IMR-90 (cell line): ENCODE data around the gene PITPNM1. TPM values are rescaled to one million over a fixed set of nuclear protein-coding genes. Genes with fewer than 3 reads are reported as not detected.

Experiments used
- ATAC-seq: fragments of 200-7000 bp; cut with Tn5 transposase; 2 replicates; pipeline ENCODE4 v1.9.1; 2020; ENCODE audit warnings: low read depth, mild to moderate bottlenecking, moderate library complexity
- BruUV-seq: library from RNA; stranded (reverse); fragments of 400-500 nt; replicated peaks from 2 replicates; lab custom pipeline; 2021; lab: Mats Ljungman, UMichigan
- CTCF ChIA-PET: fragments of 300-600 bp; formaldehyde crosslinking; extraction: SDS; loops from one replicate; lab custom pipeline; 2021; ENCODE audit warnings: antibody characterized with exemption; lab: Yijun Ruan, JAX
- POLR2A ChIA-PET: fragments of 300-600 bp; sonication (Branson Sonifier 250); formaldehyde crosslinking; loops from one replicate; lab custom pipeline; 2022; ENCODE audit warnings: antibody characterized with exemption; ENCODE audit not compliant: unreplicated experiment; lab: Charles Lee
- DNase-seq: peaks from one replicate; pipeline ENCODE4 v3.0.0; 2013
- H2AFZ ChIP-seq: replicated peaks from 2 replicates; pipeline ENCODE3; 2013; ENCODE audit warnings: low read length, mild to moderate bottlenecking; ENCODE audit not compliant: poor library complexity
- H2AK5ac ChIP-seq: 2 replicates; pipeline ENCODE4 v1.6.1; 2013; ENCODE audit warnings: low read depth, low read length, inconsistent platforms
- H2AK9ac ChIP-seq: replicated peaks from 2 replicates; pipeline ENCODE3; 2013; ENCODE audit warnings: mild to moderate bottlenecking, low read depth, low read length, moderate library complexity; ENCODE audit not compliant: poor library complexity
- H2BK120ac ChIP-seq: 2 replicates; pipeline ENCODE4 v1.6.1; 2013; ENCODE audit warnings: low read depth, low read length, inconsistent platforms
- H2BK15ac ChIP-seq: 3 replicates; pipeline ENCODE4 v1.6.1; 2013; ENCODE audit warnings: low read depth, low read length, inconsistent platforms
- H2BK20ac ChIP-seq: 2 replicates; pipeline ENCODE4 v1.6.1; 2013; ENCODE audit warnings: low read depth, mild to moderate bottlenecking, inconsistent platforms, low read length, moderate library complexity
- H2BK5ac ChIP-seq: 2 replicates; pipeline ENCODE4 v1.6.1; 2013; ENCODE audit warnings: mild to moderate bottlenecking, low read depth, low read length, inconsistent platforms; ENCODE audit not compliant: poor library complexity, severe bottlenecking
- H3K14ac ChIP-seq: replicated peaks from 2 replicates; pipeline ENCODE4 v1.6.1; 2013; ENCODE audit warnings: low read depth, low read length, inconsistent platforms
- H3K18ac ChIP-seq: 2 replicates; pipeline ENCODE4 v1.6.1; 2013; ENCODE audit warnings: low read depth, low read length, control low read depth
- H3K23ac ChIP-seq: 2 replicates; pipeline ENCODE4 v1.6.1; 2013; ENCODE audit warnings: low read depth, low read length, inconsistent platforms
- H3K27ac ChIP-seq: 2 replicates; pipeline ENCODE4 v1.5.1; 2013; ENCODE audit warnings: mild to moderate bottlenecking, control low read depth, low read length; ENCODE audit not compliant: insufficient read depth
- H3K27me3 ChIP-seq: 2 replicates; pipeline ENCODE4 v1.6.1; 2013; ENCODE audit warnings: low read length; ENCODE audit not compliant: control insufficient read depth, insufficient read depth
- H3K36me3 ChIP-seq: 2 replicates; pipeline ENCODE4 v1.6.1; 2013; ENCODE audit warnings: low read length, mixed read lengths; ENCODE audit not compliant: control insufficient read depth, insufficient read depth
- H3K4ac ChIP-seq: 2 replicates; pipeline ENCODE4 v1.6.1; 2013; ENCODE audit warnings: low read depth, low read length, inconsistent platforms
- H3K4me1 ChIP-seq: 2 replicates; pipeline ENCODE4 v1.6.1; 2013; ENCODE audit warnings: low read length, mixed read lengths; ENCODE audit not compliant: control insufficient read depth, insufficient read depth
- H3K4me2 ChIP-seq: 2 replicates; pipeline ENCODE4 v1.6.1; 2013; ENCODE audit warnings: low read depth, mild to moderate bottlenecking, control low read depth, low read length, moderate library complexity
- H3K4me3 ChIP-seq: 2 replicates; pipeline ENCODE4 v1.5.1; 2013; ENCODE audit warnings: low read depth, mild to moderate bottlenecking, control low read depth, low read length, moderate library complexity; ENCODE audit not compliant: insufficient read depth
- H3K56ac ChIP-seq: 2 replicates; pipeline ENCODE4 v1.6.1; 2013; ENCODE audit warnings: low read length, inconsistent platforms; ENCODE audit not compliant: insufficient read depth; ENCODE audit errors: extremely low read depth
- H3K79me1 ChIP-seq, 2 experiments: 2 replicates each; pipeline ENCODE4 v1.6.1; 2013; ENCODE audit warnings: low read length in 2 of 2, inconsistent platforms in 1 of 2, low read depth in 1 of 2
- H3K9ac ChIP-seq: 2 replicates; pipeline ENCODE4 v1.6.1; 2013; ENCODE audit warnings: low read depth, low read length, control low read depth
- H3K9me1 ChIP-seq: 2 replicates; pipeline ENCODE4 v1.6.1; 2013; ENCODE audit warnings: low read length, inconsistent platforms; ENCODE audit not compliant: insufficient read depth
- H3K9me3 ChIP-seq: 2 replicates; pipeline ENCODE4 v1.6.1; 2013; ENCODE audit warnings: low read length; ENCODE audit not compliant: control insufficient read depth, insufficient read depth
- H4K20me1 ChIP-seq: 2 replicates; pipeline ENCODE4 v1.6.1; 2013; ENCODE audit warnings: low read length, inconsistent platforms; ENCODE audit not compliant: insufficient read depth
- H4K5ac ChIP-seq: 2 replicates; pipeline ENCODE4 v1.6.1; 2013; ENCODE audit warnings: mild to moderate bottlenecking, low read depth, low read length, control low read depth
- H4K8ac ChIP-seq, 2 experiments: 2 replicates each; pipeline ENCODE4 v1.6.1; 2013; ENCODE audit warnings: low read depth in 2 of 2, low read length in 2 of 2, control low read depth in 1 of 2, inconsistent platforms in 1 of 2
- H4K91ac ChIP-seq: 2 replicates; pipeline ENCODE4 v1.6.1; 2013; ENCODE audit warnings: low read depth, low read length, inconsistent platforms; ENCODE audit not compliant: insufficient read depth
- BHLHE40 ChIP-seq: fragments of 150-350 bp; IDR thresholded peaks from 2 replicates; pipeline ENCODE4 v1.6.1; 2016; ENCODE audit warnings: mild to moderate bottlenecking, low read depth, low read length
- CEBPB ChIP-seq: IDR thresholded peaks from 2 replicates; pipeline ENCODE4 v1.6.1; 2012; ENCODE audit warnings: low read depth, low read length, improper control_type of control experiment
- CHD1 ChIP-seq: IDR thresholded peaks from 2 replicates; pipeline ENCODE4 v1.6.1; 2012; ENCODE audit warnings: low read depth, low read length, improper control_type of control experiment
- ELK1 ChIP-seq: fragments of 150-350 bp; IDR thresholded peaks from 2 replicates; pipeline ENCODE4 v1.6.1; 2016; ENCODE audit warnings: low read depth, mild to moderate bottlenecking, low read length, moderate library complexity, borderline replicate concordance
- FOS ChIP-seq: fragments of 150-350 bp; IDR thresholded peaks from 2 replicates; pipeline ENCODE4 v1.6.1; 2016; ENCODE audit warnings: low read depth, low read length
- MAFK ChIP-seq: IDR thresholded peaks from 2 replicates; pipeline ENCODE4 v1.6.1; 2012; ENCODE audit warnings: low read depth, low read length, improper control_type of control experiment
- MAZ ChIP-seq: IDR thresholded peaks from 2 replicates; pipeline ENCODE4 v1.6.1; 2012; ENCODE audit warnings: low read depth, mild to moderate bottlenecking, low read length, improper control_type of control experiment, moderate library complexity, borderline replicate concordance
- NFE2L2 ChIP-seq: fragments of 150-350 bp; IDR thresholded peaks from 2 replicates; pipeline ENCODE4 v1.6.1; 2016; ENCODE audit warnings: low read depth, mild to moderate bottlenecking, low read length
- POLR2A ChIP-seq: IDR thresholded peaks from 2 replicates; pipeline ENCODE4 v1.6.1; 2012; ENCODE audit warnings: mild to moderate bottlenecking, low read depth, low read length
- USF2 ChIP-seq: fragments of 150-350 bp; IDR thresholded peaks from 2 replicates; pipeline ENCODE4 v1.6.1; 2017; ENCODE audit warnings: mild to moderate bottlenecking, antibody characterized with exemption, low read length, low read depth
- WGBS, 2 experiments: methylation state at CpG; one replicate each; pipeline versions ENCODE4 v1.1.5 to v1.1.7; 2013; ENCODE audit warnings: missing lambda C conversion rate in 2 of 2; ENCODE audit not compliant: insufficient read length in 1 of 2; ENCODE audit errors: extremely low coverage in 2 of 2; 5-methylcytosine and 5-hydroxymethylcytosine counted together
- dilution Hi-C: fragments of 300-500 bp; cut with HindIII; formaldehyde crosslinking; loops from one replicate; pipeline ENCODE4 v1.14.3; 2018; ENCODE audit warnings: low sequenced_read_pairs; ENCODE audit not compliant: unreplicated experiment
- in situ Hi-C: fragments of 300-500 bp; cut with MboI; formaldehyde crosslinking; loops from 3 replicates; pipeline ENCODE4 v1.14.3; 2019; ENCODE audit warnings: low sequenced_read_pairs, inconsistent platforms, mixed read lengths
- intact Hi-C: fragments of 100-400 bp; cut with micrococcal nuclease; formaldehyde crosslinking; loops from 2 replicates; pipeline ENCODE4 v1.10.0; 2022
- polyA plus RNA-seq, 3 experiments: library from polyadenylated mRNA; depleted of rRNA; stranded (reverse); fragments of >200 nt; gene quantifications; 2 replicates each; pipeline ENCODE4 v1.2.3, GENCODE V29; 2012; ENCODE audit warnings: low replicate concordance in 1 of 3
- total RNA-seq: library from RNA; depleted of rRNA; stranded (reverse); fragments of >200 nt; gene quantifications from 2 replicates; pipeline ENCODE4 v1.2.3, GENCODE V29; 2012

The PITPNM1 gene
- total and polyA plus RNA-seq, 2 of the 4 experiments (the other 2 are of a cell fraction), result 5.0 to 15.4 TPM

- H3K36me3 ChIP-seq, result peaks cover 56% of the 10 kb centered on the region
- H3K4me2 ChIP-seq, result no peak overlapping the region
- dilution Hi-C loops (no loop called here), intact Hi-C loops (no loop called here), in situ Hi-C loops (no loop called here)
- no peaks in the 10 kb centered on the region for H3K9me3 ChIP-seq
- ChIA-PET CTCF (no interaction called here), POLR2A (no interaction called here)
- no peak overlapping the region for H4K91ac ChIP-seq
- H2BK120ac ChIP-seq, result no peak overlapping the region
- no peak overlapping the region for H3K14ac ChIP-seq
- H3K23ac ChIP-seq, result no peak overlapping the region
- no peak overlapping the region for H2AK5ac ChIP-seq
- no peak overlapping the region for H3K4me3 ChIP-seq
- BruUV-seq, result no TSS peak
- H3K4ac ChIP-seq, result no peak overlapping the region
- no peak overlapping the region for H3K56ac ChIP-seq
- H2BK5ac ChIP-seq, result no peak overlapping the region
- H2BK15ac ChIP-seq, result no peak overlapping the region
- H2AK9ac ChIP-seq, result peak overlapping the region; percentile 55
- ATAC-seq (no peak), DNase-seq (no peak)
- TF ChIP-seq CEBPB (no peak), CHD1 (no peak), MAFK (no peak), MAZ (no peak), NFE2L2 (no peak), BHLHE40 (no peak), FOS (no peak), ELK1 (no peak), USF2 (no peak), POLR2A (no peak)
- H4K20me1 ChIP-seq, result no peaks in the 10 kb centered on the region; the same call in 1 of the 2 replicates
- H3K9me1 ChIP-seq, result peaks cover 9% of the 10 kb centered on the region
- H3K27ac ChIP-seq, result no peak overlapping the region
- H3K4me1 ChIP-seq, result no peaks in the 10 kb centered on the region
- no peaks in the 10 kb centered on the region for H3K27me3 ChIP-seq
- H2AFZ ChIP-seq, result no peak overlapping the region
- no peak overlapping the region for H3K18ac ChIP-seq
- 57% methylated on average over 4 of the region's 24 CpGs; no CpG with 5 or more reads in 1 of the 2 experiments for WGBS, 2 experiments
- H4K5ac ChIP-seq, result no peak overlapping the region
- peaks cover 4 to 6% of the 10 kb centered on the region in 2 experiments; a peak in 1 of 4 replicates for H3K79me1 ChIP-seq
- no peak overlapping the region for H2BK20ac ChIP-seq
- no peak overlapping the region for H3K9ac ChIP-seq
- no peak overlapping the region for H4K8ac ChIP-seq
Observed at GRCh38 chr11:67491276-67492068, 13.7 kb downstream of the PITPNM1 start.
